NCI-H1417 treated with DMSO at 0.1 percent for 48 hours (cell line): ENCODE data around the gene UNC5CL.

ENCODE experiments used
- DNase-seq: peaks from one replicate; lab custom pipeline; 2025; lab: John Stamatoyannopoulos, UW

UNC5CL gene

DNA sequence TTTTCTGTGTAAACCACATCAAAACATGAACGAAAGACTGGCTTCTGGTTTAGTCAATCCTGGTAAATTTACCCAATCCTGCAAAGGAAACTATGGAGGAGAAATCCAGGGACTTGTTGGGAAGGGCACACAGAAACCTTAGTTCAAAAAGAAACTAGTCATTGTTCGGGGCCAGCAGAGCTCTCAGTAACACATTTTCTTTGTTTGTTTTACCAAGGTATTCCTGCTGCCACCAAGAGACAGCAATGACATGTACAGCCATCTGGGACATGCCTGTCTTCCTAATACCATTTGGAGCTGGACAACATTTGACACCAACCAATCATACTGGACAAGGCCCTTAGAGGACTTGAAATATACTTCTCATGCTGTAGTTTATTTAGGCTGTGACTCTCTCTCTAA lies 24.9 kb upstream of the UNC5CL start:
- DNase-seq = no peak

- no peak for DNase-seq
These were observed 23.0 kb upstream of the UNC5CL start for GRCh38 chr6:41062056-41062455.

- no peak for DNase-seq
These were observed 22.2 kb upstream of the UNC5CL start for GRCh38 chr6:41061196-41061726.

DNA sequence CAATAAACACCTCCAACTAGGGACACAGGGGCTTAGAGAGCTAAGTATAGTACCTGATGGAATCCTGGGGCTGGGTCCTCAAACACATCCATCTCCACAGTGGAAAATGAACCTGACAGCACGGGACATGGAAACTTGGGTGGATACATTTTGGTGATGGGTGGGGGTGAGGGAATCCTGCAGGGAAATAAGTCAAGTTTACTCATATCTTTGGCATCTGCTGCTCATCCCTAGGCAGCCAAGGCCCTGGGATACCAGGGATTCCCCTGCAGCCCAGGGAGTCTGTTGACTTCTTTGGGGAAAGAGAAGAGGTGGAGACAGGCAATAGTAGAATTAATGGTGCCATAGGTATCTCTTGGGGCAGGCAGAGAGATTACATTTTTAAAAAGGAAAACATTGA lies 20.5 kb upstream of the UNC5CL start:
- DNase-seq = no peak

DNA sequence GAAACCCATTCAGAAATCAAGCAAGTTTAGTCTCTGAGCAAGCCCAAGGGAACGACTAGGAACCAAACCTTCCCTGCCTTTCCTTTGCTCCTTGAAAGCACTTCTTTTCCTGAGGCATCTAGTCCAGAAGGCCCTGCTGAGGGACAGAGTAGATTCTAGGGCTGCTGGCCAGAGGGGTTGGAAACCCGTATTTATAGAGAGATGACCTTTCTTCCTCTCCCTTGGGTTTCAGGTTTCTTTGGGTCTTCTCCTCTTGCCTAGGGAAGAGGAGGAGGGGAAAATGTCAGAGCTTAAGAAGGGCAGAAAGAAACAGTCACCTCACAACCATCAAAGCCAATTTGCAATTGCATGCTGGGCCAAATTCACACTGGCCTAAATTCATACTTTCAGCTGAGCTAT lies 19.8 kb upstream of the UNC5CL start:
- no peak for DNase-seq

GRCh38 chr6:41056768-41057490 lies 17.9 kb upstream of the UNC5CL start:
- no peak for DNase-seq

- no peak for DNase-seq
These were observed 16.1 kb upstream of the UNC5CL start for GRCh38 chr6:41055149-41055548.

GRCh38 chr6:41054511-41054910 lies 15.5 kb upstream of the UNC5CL start:
- DNase-seq = no peak

GRCh38 chr6:41053041-41053440 lies 14.0 kb upstream of the UNC5CL start, which contains the start of gene APOBEC2:
APOBEC2 (plus strand) TSS chr6:41053202; CDS start chr6:41053348, 146 bp downstream.
- no peak for DNase-seq

DNA sequence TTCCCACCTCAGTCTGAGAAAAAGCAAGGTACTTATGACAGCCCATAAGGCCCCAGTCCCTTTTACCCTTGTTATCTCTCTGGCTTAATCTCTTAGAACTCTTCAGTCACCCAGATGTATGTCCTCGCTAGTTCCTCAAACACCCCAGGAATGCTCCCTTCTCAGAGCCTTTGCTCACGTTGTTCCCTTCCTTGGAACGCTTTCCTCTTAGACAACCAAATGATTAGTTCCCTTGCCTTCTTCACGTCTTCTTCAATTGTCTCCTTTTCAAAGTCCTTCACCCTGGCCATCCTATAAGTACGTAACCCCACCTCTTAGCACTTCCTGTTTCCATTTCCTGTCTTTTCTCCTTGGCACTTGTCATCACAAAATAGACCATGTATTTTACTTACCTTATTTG lies 12.9 kb upstream of the UNC5CL start:
- DNase-seq = no peak

DNA sequence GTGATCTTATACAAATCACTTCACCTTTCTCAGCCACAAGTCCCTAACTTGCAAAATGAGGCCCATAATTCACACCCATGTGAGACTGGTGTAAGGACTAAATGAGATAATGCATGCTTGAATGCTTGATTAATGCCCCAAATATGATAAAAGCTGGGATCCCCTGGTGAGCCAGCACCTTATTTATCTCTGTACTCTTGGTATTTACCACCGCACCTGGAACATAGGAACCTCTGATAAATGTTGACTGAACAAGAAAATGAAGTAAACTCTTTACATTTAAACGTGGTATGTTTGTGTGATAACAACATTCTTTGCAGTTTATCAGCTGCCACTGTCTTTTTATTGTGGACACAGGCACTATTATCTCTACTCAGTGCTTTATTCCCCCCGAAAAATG lies 11.5 kb upstream of the UNC5CL start:
- no peak for DNase-seq

- no peak for DNase-seq
These were observed 10.9 kb upstream of the UNC5CL start for GRCh38 chr6:41049955-41050354.

DNA sequence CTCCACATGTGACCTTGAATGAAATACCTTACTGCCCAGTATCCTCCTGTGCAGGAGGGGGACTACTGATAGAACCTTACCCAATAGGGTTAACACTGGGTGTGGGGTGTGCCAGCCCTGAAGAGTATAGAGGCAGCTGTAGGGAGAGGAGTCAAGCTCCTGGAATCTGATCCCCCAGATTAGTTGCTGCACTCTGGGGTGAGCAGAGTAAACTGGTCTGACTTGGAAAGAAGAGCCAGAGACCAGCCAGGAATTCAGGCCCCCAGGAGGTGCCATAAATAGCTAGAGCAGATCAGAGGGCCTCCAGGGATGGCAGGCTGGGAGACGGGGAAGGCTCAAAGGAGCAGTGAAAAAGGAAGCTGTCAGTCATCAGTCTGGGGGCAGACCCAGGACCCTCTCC lies 10.5 kb upstream of the UNC5CL start:
- no peak for DNase-seq

- no peak for DNase-seq
These were observed 9.0 kb upstream of the UNC5CL start for GRCh38 chr6:41047745-41048732.

DNA sequence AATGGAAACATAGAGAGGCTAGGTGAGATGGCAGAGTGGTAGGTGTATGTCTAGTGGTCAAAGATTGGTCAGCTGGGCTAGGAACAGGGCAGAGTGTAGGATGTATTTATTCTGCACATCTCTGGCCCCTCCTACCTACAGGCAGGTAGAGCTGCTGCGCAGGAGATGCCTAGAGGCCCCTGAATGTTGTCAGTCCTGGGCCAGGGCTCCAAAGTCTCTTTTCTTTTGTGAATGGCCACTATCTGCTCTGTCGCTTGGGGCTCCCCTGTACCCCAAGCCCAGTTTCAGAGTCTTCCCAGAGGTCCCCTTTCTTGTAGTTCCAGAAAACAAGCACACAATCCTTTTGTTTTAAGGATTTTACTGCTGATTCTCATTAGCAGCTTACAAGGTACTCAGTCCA lies 8.3 kb upstream of the UNC5CL start:
- no peak for DNase-seq

DNA sequence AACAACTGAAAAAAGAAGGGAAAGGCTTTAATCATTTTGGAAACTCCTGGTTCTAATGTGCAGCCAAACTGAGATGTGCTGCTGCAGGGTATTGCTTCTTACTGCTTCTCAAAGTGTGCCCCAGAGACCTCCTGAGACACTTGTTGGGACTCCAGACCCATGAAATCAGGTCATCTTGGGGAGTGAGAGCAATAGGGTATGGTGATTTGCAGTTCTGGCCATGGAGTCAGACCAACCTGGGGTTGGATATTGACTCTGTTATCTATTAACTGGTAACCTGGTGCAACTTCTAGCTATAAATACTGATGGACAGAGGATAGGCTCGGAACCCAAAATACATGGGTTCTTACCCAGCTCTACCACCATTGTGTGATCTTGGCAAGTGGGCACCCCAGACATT lies 7.1 kb upstream of the UNC5CL start:
- no peak for DNase-seq

GRCh38 chr6:41045664-41046063 lies 6.6 kb upstream of the UNC5CL start:
- no peak for DNase-seq

- no peak for DNase-seq
These were observed 4.1 kb upstream of the UNC5CL start for GRCh38 chr6:41043151-41043550.

- DNase-seq = no peak
These were observed 3.4 kb upstream of the UNC5CL start, which contains the start of gene TSPO2 for GRCh38 chr6:41042226-41043055. TSPO2 (plus strand) TSS chr6:41042467; CDS start chr6:41042986, 519 bp downstream.

DNA sequence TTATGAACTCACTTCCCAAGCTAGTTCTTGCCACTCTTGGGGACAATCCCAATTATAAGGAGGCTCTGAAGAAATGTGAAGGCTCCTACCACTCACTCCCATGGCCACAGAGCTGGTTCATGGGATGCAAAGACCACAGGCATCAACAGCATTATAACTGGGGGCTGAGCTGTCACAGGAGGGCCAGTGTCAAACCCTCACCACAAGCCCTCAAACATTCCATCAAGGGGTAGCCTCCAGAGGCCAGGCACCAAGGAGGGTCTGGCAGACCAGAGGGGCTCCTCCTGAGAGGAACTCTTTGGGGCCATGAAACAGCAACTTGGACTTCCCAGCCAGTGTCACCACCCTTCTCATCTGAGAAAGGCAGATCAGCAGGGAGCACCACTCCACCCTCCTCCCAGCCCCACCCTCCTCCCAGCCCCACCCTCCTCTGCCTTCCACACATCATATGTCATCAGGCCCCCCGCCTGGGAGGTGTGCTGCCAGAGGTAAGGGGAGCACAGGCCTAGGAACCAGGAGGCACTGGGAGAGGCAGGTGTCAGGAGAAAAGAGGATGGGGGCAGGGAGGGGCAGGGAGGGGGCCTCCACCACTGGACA lies 2.0 kb upstream of the UNC5CL start:
- no peak for DNase-seq
